Raji (cell line): Measurements from ENCODE around the gene EHD1.

ENCODE experiments used
- POLR2A ChIP-seq: IDR thresholded peaks from 2 replicates; pipeline ENCODE4 v1.6.1; 2011; ENCODE audit warnings: low read depth, low read length, control low read depth; ENCODE audit not compliant: insufficient read depth

EHD1 gene

GRCh38 chr11:64803846-64804345 is 74.5 kb downstream of the EHD1 start:
- no peak for TF ChIP-seq POLR2A

GRCh38 chr11:64803158-64803845 is 75.1 kb downstream of the EHD1 start, which contains the start of gene MAP4K2:
MAP4K2 (minus strand) TSS chr11:64803214; CDS start chr11:64803149, 65 bp downstream.
- TF ChIP-seq POLR2A = peak; percentile 47; the same call in 1 of the 2 replicates

GRCh38 chr11:64802370-64803157 is 75.9 kb downstream of the EHD1 start:
- peak; percentile 63 for TF ChIP-seq POLR2A
